H1 (cell line): Measurements from ENCODE around the gene PLEKHA5. TPM values are rescaled to one million over a fixed set of nuclear protein-coding genes. Genes with fewer than 3 reads are reported as not detected.

Experiments used
- CTCF ChIA-PET: fragments of 300-600 bp; sonication (Branson Sonifier 250); formaldehyde crosslinking; loops from one replicate; lab custom pipeline; 2021; ENCODE audit not compliant: partially characterized antibody; lab: Charles Lee
- POLR2A ChIA-PET: fragments of 300-600 bp; sonication (Branson Sonifier 250); formaldehyde crosslinking; loops from one replicate; lab custom pipeline; 2021; ENCODE audit warnings: inconsistent platforms; ENCODE audit not compliant: partially characterized antibody; lab: Charles Lee
- DNase-seq, 2 experiments: peaks; one replicate each; pipeline versions ENCODE4 v3.0.0 to v3.0.0-alpha.2; 2010 to 2022; ENCODE audit warnings: low spot score in 2 of 2, low read depth in 1 of 2, mixed read lengths in 1 of 2
- FAIRE-seq: peaks from 2 replicates; lab custom pipeline; 2011; peaks lifted over from hg19 to GRCh38; lab: Jason Lieb, UNC
- H2AFZ ChIP-seq: 2 replicates; pipeline ENCODE4 v1.8.1; 2012; ENCODE audit warnings: low read length, inconsistent platforms
- H2AK5ac ChIP-seq: 2 replicates; pipeline ENCODE4 v1.6.1; 2013; ENCODE audit warnings: low read depth, low read length
- H2BK120ac ChIP-seq: replicated peaks from 2 replicates; pipeline ENCODE3; 2013; ENCODE audit warnings: low read depth, low read length, inconsistent platforms
- H2BK12ac ChIP-seq: 2 replicates; pipeline ENCODE4 v1.6.1; 2013; ENCODE audit warnings: low read depth, low read length
- H2BK15ac ChIP-seq: 2 replicates; pipeline ENCODE4 v1.6.1; 2013; ENCODE audit warnings: low read length
- H2BK20ac ChIP-seq: 2 replicates; pipeline ENCODE4 v1.6.1; 2013; ENCODE audit warnings: low read length
- H2BK5ac ChIP-seq: 2 replicates; pipeline ENCODE4 v1.6.1; 2013; ENCODE audit warnings: low read depth, low read length
- H3K14ac ChIP-seq: 2 replicates; pipeline ENCODE4 v1.6.1; 2013; ENCODE audit warnings: inconsistent platforms; ENCODE audit not compliant: insufficient read length
- H3K18ac ChIP-seq: 2 replicates; pipeline ENCODE4 v1.6.1; 2013; ENCODE audit warnings: low read length; ENCODE audit errors: extremely low read depth
- H3K23ac ChIP-seq: 2 replicates; pipeline ENCODE4 v1.6.1; 2013; ENCODE audit warnings: inconsistent platforms; ENCODE audit not compliant: insufficient read length
- H3K23me2 ChIP-seq: 2 replicates; pipeline ENCODE4 v1.6.1; 2013; ENCODE audit warnings: low read depth, low read length
- H3K27ac ChIP-seq: 2 replicates; pipeline ENCODE4 v1.6.1; 2011; ENCODE audit warnings: low read depth, low read length, inconsistent platforms
- H3K27me3 ChIP-seq, 4 experiments: replicated peaks in 1 of 4; 1 replicate in 1 of 4; 2 replicates in 3 of 4; pipeline versions ENCODE4 v1.6.1 to v1.8.1; 2011 to 2013; ENCODE audit warnings: low read length in 3 of 4, mild to moderate bottlenecking in 3 of 4, inconsistent platforms in 2 of 4, mixed read lengths in 2 of 4, moderate library complexity in 1 of 4; ENCODE audit not compliant: control insufficient read depth in 3 of 4, insufficient read depth in 3 of 4; ENCODE audit errors: extremely low read depth in 1 of 4
- H3K36me3 ChIP-seq, 4 experiments: 2 replicates each; pipeline versions ENCODE4 v1.6.1 to v1.8.1; 2011 to 2013; ENCODE audit warnings: mild to moderate bottlenecking in 4 of 4, low read length in 3 of 4, moderate library complexity in 2 of 4, control low read depth in 1 of 4, inconsistent platforms in 1 of 4; ENCODE audit not compliant: insufficient read depth in 4 of 4, control insufficient read depth in 2 of 4
- H3K4ac ChIP-seq: replicated peaks from 2 replicates; pipeline ENCODE3; 2013; ENCODE audit warnings: low read length, low read depth, mixed read lengths, inconsistent platforms; ENCODE audit not compliant: insufficient read length
- H3K4me1 ChIP-seq, 4 experiments: replicated peaks in 1 of 4; 1 replicate in 1 of 4; 2 replicates in 3 of 4; pipeline versions ENCODE4 v1.6.1 to v1.8.1; 2011 to 2013; ENCODE audit warnings: low read length in 3 of 4, inconsistent platforms in 2 of 4, mixed read lengths in 1 of 4; ENCODE audit not compliant: insufficient read depth in 4 of 4, control insufficient read depth in 3 of 4
- H3K4me2 ChIP-seq, 2 experiments: 2 replicates each; pipeline versions ENCODE4 v1.6.1 to v1.8.1; 2011 to 2013; ENCODE audit warnings: low read depth in 2 of 2, low read length in 2 of 2, control low read depth in 1 of 2, inconsistent platforms in 1 of 2, mild to moderate bottlenecking in 1 of 2; ENCODE audit not compliant: insufficient read depth in 1 of 2
- H3K4me3 ChIP-seq, 4 experiments: fragments of 200-600, 300-600 bp in 1 of 4; sonication (generic), shearing (Covaris generic), sonication (Bioruptor Twin) in 1 of 4; 2 replicates each; pipeline versions ENCODE4 v1.5.1 to v1.8.1; 2011 to 2016; ENCODE audit warnings: low read length in 4 of 4, low read depth in 3 of 4, control low read depth in 2 of 4, inconsistent platforms in 2 of 4, mild to moderate bottlenecking in 2 of 4, mixed read lengths in 1 of 4, moderate library complexity in 1 of 4; ENCODE audit not compliant: insufficient read depth in 2 of 4; ENCODE audit errors: extremely low read depth in 1 of 4
- H3K56ac ChIP-seq: replicated peaks from 2 replicates; pipeline ENCODE3; 2013; ENCODE audit warnings: low read depth, mild to moderate bottlenecking, mixed read lengths, low read length, inconsistent platforms; ENCODE audit not compliant: insufficient read length
- H3K79me1 ChIP-seq: 2 replicates; pipeline ENCODE4 v1.6.1; 2013; ENCODE audit warnings: low read depth, low read length, control low read depth
- H3K79me2 ChIP-seq, 2 experiments: 2 replicates each; pipeline versions ENCODE4 v1.6.1 to v1.8.1; 2012 to 2013; ENCODE audit warnings: low read length in 2 of 2, mild to moderate bottlenecking in 2 of 2, inconsistent platforms in 1 of 2; ENCODE audit not compliant: insufficient read depth in 2 of 2, control insufficient read depth in 1 of 2
- H3K9ac ChIP-seq, 4 experiments: replicated peaks in 1 of 4; 1 replicate in 1 of 4; 2 replicates in 3 of 4; pipeline versions ENCODE4 v1.6.1 to v1.8.1; 2011 to 2013; ENCODE audit warnings: low read depth in 3 of 4, low read length in 3 of 4, control low read depth in 2 of 4, mild to moderate bottlenecking in 2 of 4, moderate library complexity in 2 of 4, inconsistent platforms in 1 of 4; ENCODE audit errors: extremely low read depth in 1 of 4
- H3K9me3 ChIP-seq, 2 experiments: 2 replicates each; pipeline versions ENCODE4 v1.6.1 to v1.8.1; 2012 to 2013; ENCODE audit warnings: mild to moderate bottlenecking in 2 of 2, moderate library complexity in 2 of 2, control low read depth in 1 of 2, inconsistent platforms in 1 of 2, low read depth in 1 of 2, low read length in 1 of 2, mixed read lengths in 1 of 2; ENCODE audit not compliant: insufficient read depth in 2 of 2
- H4K20me1 ChIP-seq, 2 experiments: replicated peaks in 1 of 2; 2 replicates each; pipeline versions ENCODE3 to v1.8.1; 2011 to 2013; ENCODE audit warnings: inconsistent platforms in 2 of 2, low read length in 2 of 2, mild to moderate bottlenecking in 1 of 2; ENCODE audit not compliant: insufficient read depth in 2 of 2, control insufficient read depth in 1 of 2
- H4K5ac ChIP-seq: 2 replicates; pipeline ENCODE4 v1.6.1; 2013; ENCODE audit warnings: low read length, low read depth, mixed read lengths, inconsistent platforms; ENCODE audit not compliant: insufficient read length
- H4K8ac ChIP-seq: 2 replicates; pipeline ENCODE4 v1.8.0; 2013; ENCODE audit warnings: mild to moderate bottlenecking, moderate library complexity, low read length, inconsistent platforms; ENCODE audit not compliant: insufficient read depth; ENCODE audit errors: extremely low read depth
- H4K91ac ChIP-seq: replicated peaks from 2 replicates; pipeline ENCODE3; 2013; ENCODE audit warnings: low read length, mixed read lengths, inconsistent platforms; ENCODE audit not compliant: insufficient read length
- ASH2L ChIP-seq: fragments of 200-600, 300-600 bp; sonication (generic); IDR thresholded peaks from one replicate; pipeline ENCODE4 v1.7.1; 2017; ENCODE audit warnings: low read length
- CBX8 ChIP-seq: fragments of 300-800, 300-1000 bp; sonication (generic); IDR thresholded peaks from 2 replicates; pipeline ENCODE4 v1.7.1; 2016; ENCODE audit warnings: low read depth, low read length, borderline replicate concordance
- EZH2 ChIP-seq: fragments of 200-600 bp; sonication (generic); IDR thresholded peaks from 2 replicates; pipeline ENCODE4 v1.7.1; 2012; ENCODE audit warnings: low read depth, mild to moderate bottlenecking, moderate library complexity, low read length, inconsistent platforms; ENCODE audit not compliant: severe bottlenecking
- HDAC6 ChIP-seq: IDR thresholded peaks from one replicate; pipeline ENCODE4 v1.7.1; 2012; ENCODE audit warnings: low read depth, mild to moderate bottlenecking, inconsistent platforms, low read length, moderate library complexity
- KDM4A ChIP-seq: IDR thresholded peaks from one replicate; pipeline ENCODE4 v1.7.1; 2012; ENCODE audit warnings: low read depth, mild to moderate bottlenecking, moderate library complexity, low read length, inconsistent platforms; ENCODE audit not compliant: severe bottlenecking
- MAFK ChIP-seq: IDR thresholded peaks from 2 replicates; pipeline ENCODE4 v1.6.1; 2012; ENCODE audit warnings: low read depth, mild to moderate bottlenecking, improper control_type of control experiment, low read length
- MAX ChIP-seq: IDR thresholded peaks from 2 replicates; pipeline ENCODE4 v1.6.1; 2012; ENCODE audit warnings: inconsistent platforms
- RXRA ChIP-seq: IDR thresholded peaks from 2 replicates; pipeline ENCODE4 v1.6.1; 2011; ENCODE audit warnings: low read depth, mild to moderate bottlenecking, low read length, moderate library complexity; ENCODE audit not compliant: insufficient read depth
- SP1 ChIP-seq: IDR thresholded peaks from 2 replicates; pipeline ENCODE4 v1.6.1; 2011; ENCODE audit warnings: low read depth, low read length
- SP2 ChIP-seq: IDR thresholded peaks from 2 replicates; pipeline ENCODE4 v1.6.1; 2012; ENCODE audit warnings: mild to moderate bottlenecking, low read length, inconsistent platforms
- SUZ12 ChIP-seq: fragments of 200-600 bp; sonication (generic); IDR thresholded peaks from 2 replicates; pipeline ENCODE4 v1.6.1; 2012; ENCODE audit warnings: mild to moderate bottlenecking, inconsistent platforms, low read length, moderate library complexity, mixed read lengths
- TEAD4 ChIP-seq: IDR thresholded peaks from 2 replicates; pipeline ENCODE4 v1.6.1; 2012; ENCODE audit warnings: low read depth, low read length, inconsistent platforms, mixed read lengths
- WGBS, 2 experiments: shearing (Covaris generic) in 1 of 2; methylation state at CpG; one replicate each; pipeline versions ENCODE4 v1.1.6 to v1.1.7; 2013 to 2015; ENCODE audit warnings: low lambda C conversion rate in 2 of 2, mixed read lengths in 2 of 2, inconsistent platforms in 1 of 2, low coverage in 1 of 2, missing lambda C conversion rate in 1 of 2; ENCODE audit not compliant: insufficient replicate concordance in 2 of 2, insufficient coverage in 1 of 2, insufficient read length in 1 of 2; ENCODE audit errors: extremely low coverage in 1 of 2, missing lambda C conversion rate in 1 of 2; 5-methylcytosine and 5-hydroxymethylcytosine counted together
- polyA plus RNA-seq, 7 experiments: library from polyadenylated mRNA; depleted of rRNA in 3 of 7; stranded (reverse) in 5 of 7; unstranded in 2 of 7; fragments of >200 nt in 5 of 7; fragments of 200-250 nt in 2 of 7; gene quantifications; 1 replicate in 5 of 7; 2 replicates in 1 of 7; 4 replicates in 1 of 7; pipeline versions ENCODE4 v1.2.1 to v1.2.3, GENCODE V29; 2011 to 2013; ENCODE audit warnings: missing spikeins in 2 of 7, mixed read lengths in 2 of 7
- total RNA-seq: library from RNA; stranded (reverse); fragmentation: NEBNext Ultra II Directional; extraction: Animal tissue kit (Norgen Biotek cat#: 25700); gene quantifications from 2 replicates; pipeline ENCODE4 v1.2.1, GENCODE V29; 2021

Gene PLEKHA5
- total and polyA plus RNA-seq, 2 of the 8 experiments (the other 6 are each of a cell fraction or from before 2014, with no cell fraction given): 17.2 to 66.1 TPM

DNA sequence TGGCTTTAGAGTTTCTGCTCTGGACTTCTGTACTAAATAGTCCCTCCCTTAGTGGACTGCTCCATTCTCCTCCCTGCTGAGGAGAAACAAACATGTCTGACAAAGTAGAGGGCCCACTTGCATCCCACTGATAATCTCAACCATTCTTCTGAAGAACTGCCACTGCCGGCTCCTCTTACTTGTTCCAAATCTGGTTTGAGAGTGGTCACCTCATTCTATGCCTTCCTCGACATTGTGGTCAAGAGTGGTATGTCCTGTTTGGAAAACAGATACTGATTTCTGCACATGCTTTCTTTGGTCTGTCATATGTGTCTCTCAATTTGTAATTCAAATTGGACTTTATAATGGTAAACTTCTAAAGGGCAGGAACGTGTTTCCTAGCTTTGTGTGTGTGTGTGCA lies 36.3 kb upstream of the PLEKHA5 start:
- DNase-seq (no peak), FAIRE-seq (no peak)
- H4K20me1 ChIP-seq: no peaks in the 10 kb centered on the region
- H3K23me2 ChIP-seq: no peaks in the 10 kb centered on the region
- ChIA-PET POLR2A (no interaction called here), CTCF (no interaction called here)
- no peaks in the 10 kb centered on the region for H3K79me2 ChIP-seq
- H3K9ac ChIP-seq: no peak overlapping the region
- H3K18ac ChIP-seq: no peak overlapping the region
- H3K14ac ChIP-seq: no peak overlapping the region
- H3K9me3 ChIP-seq: no peaks in the 10 kb centered on the region
- H3K23ac ChIP-seq: no peak overlapping the region
- no peak overlapping the region for H2AK5ac ChIP-seq
- no peaks in the 10 kb centered on the region for H3K79me1 ChIP-seq
- H3K4ac ChIP-seq: no peak overlapping the region
- no peak overlapping the region for H2BK12ac ChIP-seq
- H3K27me3 ChIP-seq: no peaks in the 10 kb centered on the region
- no peak overlapping the region for H2AFZ ChIP-seq
- H4K5ac ChIP-seq: no peak overlapping the region
- no peak overlapping the region for H3K27ac ChIP-seq
- H3K4me1 ChIP-seq: no peaks in the 10 kb centered on the region
- H2BK5ac ChIP-seq: no peak overlapping the region
- no peak overlapping the region for H3K4me3 ChIP-seq
- H3K36me3 ChIP-seq: no peaks in the 10 kb centered on the region
- TF ChIP-seq ASH2L (no peak), MAFK (no peak), HDAC6 (no peak), SUZ12 (no peak), KDM4A (no peak), CBX8 (no peak), EZH2 (no peak), SP1 (no peak), RXRA (no peak), TEAD4 (no peak), SP2 (no peak), MAX (no peak)
- no peak overlapping the region for H3K4me2 ChIP-seq
- H4K91ac ChIP-seq: no peak overlapping the region
- no peak overlapping the region for H4K8ac ChIP-seq
- H2BK15ac ChIP-seq: no peak overlapping the region
- H2BK20ac ChIP-seq: no peak overlapping the region
- H3K56ac ChIP-seq: no peak overlapping the region
- H2BK120ac ChIP-seq: no peak overlapping the region
- 96% methylated on average over 3 of the region's 3 CpGs; no CpG with 5 or more reads in 1 of the 2 experiments for WGBS, 2 experiments
